GM12891 (cell line): ENCODE results near the gene ACTN3.
"Not testable (repeated sequence)": the region's sequence is repeated elsewhere in the genome, so short reads cannot be mapped to it uniquely, and the experiment has no call there.

Experiments used
- POLR2A ChIP-seq: IDR thresholded peaks from 2 replicates; pipeline ENCODE4 v1.6.1; 2011; ENCODE audit warnings: low read depth, low read length, control low read depth
- POLR2AphosphoS5 ChIP-seq: IDR thresholded peaks from 2 replicates; pipeline ENCODE4 v1.6.1; 2011; ENCODE audit warnings: low read depth, low read length, control low read depth
- TAF1 ChIP-seq: IDR thresholded peaks from 2 replicates; pipeline ENCODE4 v1.6.1; 2011; ENCODE audit warnings: low read depth, low read length, control low read depth

DNA sequence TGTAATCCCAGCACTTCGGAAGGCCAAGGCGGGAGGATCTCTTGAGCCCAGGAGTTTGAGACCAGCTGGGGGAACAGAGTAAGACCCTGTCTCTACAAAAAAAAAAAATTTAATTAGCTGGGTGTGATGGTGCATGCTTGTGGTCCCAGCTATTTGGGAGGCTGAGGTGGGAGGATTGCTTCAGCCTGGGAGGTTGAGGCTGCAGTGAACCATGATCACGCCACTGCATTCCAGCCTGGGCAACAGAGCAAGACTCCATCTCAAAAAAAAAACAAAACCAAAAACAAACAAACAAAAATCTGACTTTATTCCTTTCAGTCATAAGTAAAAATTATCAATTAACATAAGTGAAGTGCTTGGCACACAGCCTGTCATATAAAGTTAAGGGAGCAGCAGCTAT lies 59.9 kb downstream of the ACTN3 start:
- TF ChIP-seq TAF1, POLR2AphosphoS5, POLR2A: not testable (repeated sequence)
